Measurements from ENCODE around the gene AKAP6.

- TF ChIP-seq FOXA2 (IDR thresholded peaks at IDR 0.05) (no peak), REST (IDR thresholded peaks at IDR 0.05) (no peak), CTCF (IDR thresholded peaks at IDR 0.05; ENCODE audit: low read depth, low read length, missing input control) (no peak), SP1 (IDR thresholded peaks at IDR 0.05) (no peak), TAF1 (conservative IDR thresholded peaks at IDR 0.05) (no peak), ATF3 (IDR thresholded peaks at IDR 0.05) (no peak), HNF4A (conservative IDR thresholded peaks at IDR 0.05) (no peak), NR2F2 (IDR thresholded peaks at IDR 0.05) (no peak), FOXA1 (IDR thresholded peaks at IDR 0.05) (no peak), JUND (IDR thresholded peaks at IDR 0.05) (no peak), RAD21 (IDR thresholded peaks at IDR 0.05) (no peak), ZBTB33 (IDR thresholded peaks at IDR 0.05) (no peak), YY1 (IDR thresholded peaks at IDR 0.05) (no peak)
These were observed 488.7 kb downstream of the AKAP6 start for GRCh38 chr14:32817780-32818179.
